Measurements from ENCODE around the gene POMGNT2. TPM values are rescaled to one million over a fixed set of nuclear protein-coding genes. Genes with fewer than 3 reads are reported as not detected.

Gene POMGNT2
- total RNA-seq: 1 to 10 TPM; 3.2 to 5.9 TPM
- total RNA-seq: 3.5 to 8.9 reads per million in 2 donors

GRCh38 chr3:43105596-43106292 is at the start of gene POMGNT2:
Gene POMGNT2, minus strand, starts transcription at chr3:43106079. Its CDS starts 24,648 bp downstream, at chr3:43081431.
- Mint-ChIP-seq H3K4me1 (peaks cover 14% of the 10 kb centered on the region), H3K4me3 (peak within 1 kb of the TSS; percentile 85), H3K27ac (no peak within 1 kb of the TSS), H3K36me3 (ENCODE audit: low read depth) (no peaks in the 10 kb centered on the region), H3K27me3 (no peaks in the 10 kb centered on the region)
- DNase-seq (peak; percentile 78 to 87 (median 79)), ATAC-seq (peak; percentile 99)
- no peaks in the 10 kb centered on the region for H3K9me3 ChIP-seq (ENCODE audit: control insufficient read depth, low read length, poor library complexity, severe bottlenecking)

- Mint-ChIP-seq H3K4me3 (no peak overlapping the region), H3K27ac (peak overlapping the region; percentile 9), H3K4me1 (peaks cover 11% of the 10 kb centered on the region), H3K27me3 (peaks cover 13% of the 10 kb centered on the region), H3K36me3 (ENCODE audit: low read depth) (no peaks in the 10 kb centered on the region)
- H3K9me3 ChIP-seq (ENCODE audit: control insufficient read depth, low read length, poor library complexity, severe bottlenecking): no peaks in the 10 kb centered on the region
- DNase-seq: no peak
- no peak for ATAC-seq
These were observed 49.1 kb upstream of the POMGNT2 start for GRCh38 chr3:43154980-43155379.

DNA sequence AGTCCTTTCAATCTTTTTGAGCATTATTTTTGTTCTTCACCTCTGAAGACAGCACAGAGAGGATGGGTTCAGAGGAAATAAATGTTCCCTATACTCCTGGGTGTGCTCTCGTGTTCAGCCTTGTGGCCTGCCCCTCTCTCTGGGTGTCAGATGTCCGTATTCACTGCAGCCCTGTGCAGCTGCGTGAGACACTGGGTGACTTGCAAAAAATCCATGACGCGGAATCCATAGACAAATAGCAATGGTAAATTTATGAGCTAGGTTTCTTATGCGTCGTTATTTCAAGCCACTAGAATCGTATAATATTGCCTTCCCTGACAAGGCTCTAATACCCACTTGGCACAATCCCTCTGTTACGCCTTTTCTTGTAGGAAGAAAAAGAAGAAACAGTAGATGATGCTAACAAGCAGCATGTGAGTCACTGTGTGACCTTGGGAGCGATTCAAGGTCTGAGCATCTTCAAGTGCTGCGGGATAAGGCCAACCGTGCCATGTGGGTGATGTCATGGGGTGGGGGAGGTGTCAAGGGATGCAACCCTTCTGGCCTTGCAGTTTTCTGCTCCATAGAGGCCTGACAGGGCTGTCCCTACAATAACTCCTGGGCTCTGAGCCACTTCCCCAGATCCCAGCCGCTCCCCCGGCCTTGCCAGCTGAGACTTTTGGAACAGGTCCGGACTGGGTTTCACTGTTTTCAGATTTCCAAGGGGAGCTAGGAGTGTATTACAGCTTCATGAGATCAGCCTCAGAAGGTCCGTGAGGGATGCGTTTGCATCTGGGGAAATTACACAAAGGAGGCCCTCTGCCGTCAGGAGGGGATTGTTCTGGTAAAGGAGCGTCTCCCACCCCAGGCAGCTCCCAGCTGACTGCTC is 47.6 kb upstream of the POMGNT2 start:
- H3K4me1 Mint-ChIP-seq: peaks cover 9% of the 10 kb centered on the region
- no peak overlapping the region for H3K4me3 Mint-ChIP-seq
- no peaks in the 10 kb centered on the region for H3K9me3 ChIP-seq (ENCODE audit: control insufficient read depth, low read length, poor library complexity, severe bottlenecking)
- no peak overlapping the region for H3K27ac Mint-ChIP-seq
- H3K27me3 Mint-ChIP-seq: peaks cover 13% of the 10 kb centered on the region
- ATAC-seq (no peak), DNase-seq (no peak)
- H3K36me3 Mint-ChIP-seq (ENCODE audit: low read depth): no peaks in the 10 kb centered on the region

GRCh38 chr3:43152649-43153048 is 46.8 kb upstream of the POMGNT2 start:
- Mint-ChIP-seq H3K36me3 (ENCODE audit: low read depth) (no peaks in the 10 kb centered on the region), H3K4me1 (peaks cover 8% of the 10 kb centered on the region), H3K4me3 (no peak overlapping the region), H3K27ac (no peak overlapping the region), H3K27me3 (peaks cover 13% of the 10 kb centered on the region)
- ATAC-seq (no peak), DNase-seq (no peak)
- H3K9me3 ChIP-seq (ENCODE audit: control insufficient read depth, low read length, poor library complexity, severe bottlenecking): no peaks in the 10 kb centered on the region

- no peak for DNase-seq
- Mint-ChIP-seq H3K4me3 (no peak overlapping the region), H3K4me1 (no peaks in the 10 kb centered on the region), H3K27me3 (peaks cover 19% of the 10 kb centered on the region), H3K36me3 (ENCODE audit: low read depth) (no peaks in the 10 kb centered on the region), H3K27ac (no peak overlapping the region)
- no peak for ATAC-seq
- H3K9me3 ChIP-seq (ENCODE audit: control insufficient read depth, low read length, poor library complexity, severe bottlenecking): no peaks in the 10 kb centered on the region
These were observed 42.2 kb upstream of the POMGNT2 start for GRCh38 chr3:43148033-43148432.

DNA sequence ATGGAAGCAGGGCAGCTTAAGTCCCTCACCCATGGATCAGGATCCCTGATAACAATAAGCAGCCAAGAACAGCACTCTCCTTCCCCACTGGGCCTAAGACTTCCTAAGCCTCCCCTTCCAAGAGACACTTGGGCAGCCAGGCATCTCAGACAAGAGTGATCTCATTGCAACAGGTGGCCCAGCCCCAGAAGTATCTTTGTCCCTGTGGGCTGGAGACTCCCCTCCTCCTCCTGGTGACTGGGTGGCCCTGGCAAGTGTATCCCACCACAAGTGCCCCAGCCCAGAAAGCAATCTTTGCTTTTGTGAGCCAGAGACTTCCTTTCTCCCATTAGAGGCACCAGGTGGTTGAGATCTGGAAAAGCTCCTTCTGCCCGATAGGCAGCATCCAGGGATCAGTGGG is 40.7 kb upstream of the POMGNT2 start:
- H3K9me3 ChIP-seq (ENCODE audit: control insufficient read depth, low read length, poor library complexity, severe bottlenecking): no peaks in the 10 kb centered on the region
- H3K4me1 Mint-ChIP-seq: peaks cover 6% of the 10 kb centered on the region

DNA sequence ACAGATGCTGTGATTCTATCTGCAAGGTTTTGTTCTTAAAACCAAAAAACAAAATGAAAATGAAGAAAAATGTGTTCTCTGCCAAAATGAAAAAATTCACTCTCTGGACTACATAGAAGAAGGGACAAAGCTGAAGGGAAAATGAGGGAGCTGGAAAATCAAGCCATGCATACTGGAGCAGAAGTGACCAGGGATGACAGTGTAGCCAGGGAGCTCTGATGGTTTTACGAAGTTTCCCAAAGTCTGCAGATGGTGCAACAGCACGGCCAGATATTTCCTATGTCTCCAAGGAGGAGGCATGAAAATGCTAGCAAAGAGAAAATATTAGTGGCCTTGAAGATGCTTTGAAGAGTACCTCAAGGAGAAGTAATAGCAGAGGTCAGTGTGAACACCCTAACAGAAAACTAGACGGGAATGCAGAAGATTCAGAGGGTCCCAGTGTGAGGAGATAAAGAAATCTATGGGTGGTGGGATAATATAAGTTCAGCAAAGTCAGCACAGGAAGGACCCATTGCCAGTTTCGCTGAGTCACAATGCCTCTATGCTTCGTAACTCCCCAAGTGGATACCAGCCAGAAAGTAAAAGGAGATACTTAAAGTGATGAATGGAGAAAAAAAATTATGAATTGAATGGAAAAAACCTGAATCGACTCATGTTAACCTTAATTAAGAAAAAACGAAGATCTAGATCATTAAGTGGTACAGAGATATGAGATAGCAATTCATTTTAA is 39.0 kb upstream of the POMGNT2 start:
- Mint-ChIP-seq H3K4me1 (peaks cover 6% of the 10 kb centered on the region), H3K4me3 (no peak overlapping the region), H3K27ac (no peak overlapping the region), H3K36me3 (ENCODE audit: low read depth) (no peaks in the 10 kb centered on the region), H3K27me3 (peaks cover 7% of the 10 kb centered on the region)
- ATAC-seq: no peak
- no peaks in the 10 kb centered on the region for H3K9me3 ChIP-seq (ENCODE audit: control insufficient read depth, low read length, poor library complexity, severe bottlenecking)
- no peak for DNase-seq

More for the DNA sequence above, 40.7 kb upstream of the POMGNT2 start:
- Mint-ChIP-seq H3K4me3 (no peak overlapping the region), H3K36me3 (ENCODE audit: low read depth) (no peaks in the 10 kb centered on the region), H3K27ac (no peak overlapping the region), H3K27me3 (peaks cover 13% of the 10 kb centered on the region)
- ATAC-seq (no peak), DNase-seq (no peak)

GRCh38 chr3:43142472-43142871 is 36.6 kb upstream of the POMGNT2 start:
- Mint-ChIP-seq H3K4me1 (peaks cover 6% of the 10 kb centered on the region), H3K27ac (no peak overlapping the region), H3K4me3 (no peak overlapping the region), H3K27me3 (peaks cover 7% of the 10 kb centered on the region), H3K36me3 (ENCODE audit: low read depth) (no peaks in the 10 kb centered on the region)
- DNase-seq (no peak), ATAC-seq (no peak)
- no peaks in the 10 kb centered on the region for H3K9me3 ChIP-seq (ENCODE audit: control insufficient read depth, low read length, poor library complexity, severe bottlenecking)

DNA sequence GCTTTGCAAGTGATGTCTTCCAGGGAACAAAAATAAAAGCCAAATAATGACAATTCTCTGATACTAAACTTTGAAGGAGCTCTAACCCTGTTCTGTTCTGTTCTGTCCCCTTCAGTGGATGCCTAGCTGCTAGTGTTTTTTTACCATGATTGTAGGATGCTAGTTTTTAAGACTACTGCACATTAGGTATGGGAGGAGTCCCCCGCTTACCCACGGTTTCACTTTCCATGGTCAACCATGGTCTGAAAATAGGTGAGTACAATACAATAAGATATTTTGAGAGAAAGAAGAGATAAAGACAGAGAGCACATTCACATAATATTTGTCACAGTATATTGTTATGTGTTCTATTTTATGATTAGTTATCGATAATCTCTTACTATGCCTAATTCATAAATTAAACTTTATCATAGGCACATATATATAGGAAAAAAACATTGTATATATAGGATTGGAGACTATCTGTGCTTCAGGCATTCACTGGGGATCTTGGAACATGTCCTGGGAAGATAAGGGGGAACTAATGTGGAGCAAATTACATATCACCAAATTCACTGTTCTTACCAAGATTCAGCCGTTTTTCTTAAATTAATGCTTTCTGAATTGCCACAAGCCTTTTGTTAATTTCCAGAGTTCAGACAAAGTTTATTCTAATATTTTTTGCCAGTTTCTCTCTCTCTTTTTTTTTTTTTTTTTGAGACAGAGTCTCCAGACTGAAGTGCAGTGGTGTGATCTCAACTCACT is 32.8 kb upstream of the POMGNT2 start:
- DNase-seq (no peak), ATAC-seq (no peak)
- H3K9me3 ChIP-seq (ENCODE audit: control insufficient read depth, low read length, poor library complexity, severe bottlenecking): no peaks in the 10 kb centered on the region
- H3K27ac Mint-ChIP-seq: no peak overlapping the region
- H3K4me1 Mint-ChIP-seq: peaks cover 6% of the 10 kb centered on the region
- H3K36me3 Mint-ChIP-seq (ENCODE audit: low read depth): no peaks in the 10 kb centered on the region
- H3K27me3 Mint-ChIP-seq: peaks cover 5% of the 10 kb centered on the region
- no peak overlapping the region for H3K4me3 Mint-ChIP-seq

DNA sequence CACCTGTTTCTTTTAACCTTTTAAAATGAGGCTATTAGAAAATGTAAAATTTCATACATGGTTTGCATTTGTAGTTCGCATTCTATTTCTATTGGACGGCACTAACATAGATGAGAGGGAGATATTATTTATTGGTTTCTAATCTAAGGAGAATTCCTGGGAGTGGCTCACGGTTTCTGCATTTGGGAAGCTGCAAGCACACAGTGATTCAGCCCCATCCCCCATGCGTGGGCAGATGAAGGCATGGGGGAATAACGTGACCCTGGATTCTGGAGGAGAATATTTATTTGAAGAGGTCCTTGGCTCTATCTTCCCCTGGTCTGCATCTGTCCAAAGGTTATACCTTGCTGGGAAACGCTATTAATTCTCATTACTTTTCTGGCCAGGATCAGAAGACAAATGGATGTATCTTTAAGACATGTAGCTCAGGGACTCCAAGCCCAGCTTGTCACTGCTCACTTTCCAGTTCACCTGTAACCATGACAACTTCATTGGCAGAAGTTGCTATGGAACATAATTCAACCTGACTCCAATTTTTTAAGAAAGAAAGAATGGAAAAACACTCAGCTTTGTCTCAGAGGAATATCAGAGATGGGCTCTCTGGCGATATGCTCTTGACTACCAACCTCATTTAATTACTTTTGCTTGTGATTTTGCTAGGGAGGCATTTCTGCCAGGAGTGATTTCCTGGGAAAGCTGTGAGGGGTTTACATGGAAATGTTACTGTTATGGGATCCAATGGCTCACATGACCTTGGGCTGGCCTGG is 27.2 kb upstream of the POMGNT2 start:
- no peak for DNase-seq
- Mint-ChIP-seq H3K36me3 (ENCODE audit: low read depth) (no peaks in the 10 kb centered on the region), H3K27ac (no peak overlapping the region)

DNA sequence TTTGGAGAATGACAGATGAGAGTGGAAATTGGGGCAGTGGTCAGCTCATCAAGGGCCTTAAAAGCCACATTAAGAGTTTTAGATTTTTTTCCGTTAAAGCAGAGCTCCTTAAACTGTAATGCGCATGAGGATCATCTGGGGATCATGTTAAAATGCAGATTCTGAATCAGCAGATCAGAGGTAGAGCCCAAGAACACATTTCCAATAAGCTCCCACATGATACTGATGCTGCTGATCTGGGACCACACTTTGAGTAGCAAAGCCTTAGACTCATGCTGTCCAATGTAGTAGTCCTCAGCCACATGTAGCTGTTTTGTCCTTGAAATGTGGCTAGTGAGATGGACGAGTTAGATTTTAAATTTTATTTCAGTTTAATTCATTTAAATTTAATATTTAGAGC is 26.3 kb upstream of the POMGNT2 start:
- no peak for DNase-seq
- ATAC-seq: no peak
- Mint-ChIP-seq H3K4me1 (no peaks in the 10 kb centered on the region), H3K36me3 (ENCODE audit: low read depth) (no peaks in the 10 kb centered on the region), H3K27me3 (no peaks in the 10 kb centered on the region), H3K27ac (no peak overlapping the region), H3K4me3 (no peak overlapping the region)
- no peaks in the 10 kb centered on the region for H3K9me3 ChIP-seq (ENCODE audit: control insufficient read depth, low read length, poor library complexity, severe bottlenecking)

More for the DNA sequence above, 27.2 kb upstream of the POMGNT2 start:
- no peaks in the 10 kb centered on the region for H3K9me3 ChIP-seq (ENCODE audit: control insufficient read depth, low read length, poor library complexity, severe bottlenecking)
- no peak for ATAC-seq
- no peaks in the 10 kb centered on the region for H3K27me3 Mint-ChIP-seq
- H3K4me3 Mint-ChIP-seq: no peak overlapping the region
- no peaks in the 10 kb centered on the region for H3K4me1 Mint-ChIP-seq

DNA sequence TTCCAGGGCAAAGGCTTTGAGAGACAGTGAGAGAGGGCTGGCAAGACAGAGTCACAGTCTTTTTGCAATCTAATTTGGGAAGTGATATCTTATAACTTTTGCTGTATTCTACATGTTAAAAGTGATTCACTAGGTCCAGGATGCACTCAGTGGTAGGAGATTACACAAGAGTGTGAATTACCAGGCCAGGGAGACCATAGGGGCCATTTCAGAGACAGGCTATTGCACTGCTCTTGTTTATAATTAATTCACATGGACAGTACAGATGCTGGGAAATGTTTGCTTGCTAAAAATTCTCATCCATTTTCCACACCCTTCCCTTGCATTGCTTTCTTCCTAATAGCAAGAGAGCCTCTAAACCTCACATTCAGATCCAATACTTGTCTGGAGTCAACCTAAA is 22.6 kb upstream of the POMGNT2 start:
- no peak overlapping the region for H3K27ac Mint-ChIP-seq
- no peak for ATAC-seq
- DNase-seq: no peak
- H3K4me1 Mint-ChIP-seq: no peaks in the 10 kb centered on the region
- H3K4me3 Mint-ChIP-seq: no peak overlapping the region
- H3K27me3 Mint-ChIP-seq: no peaks in the 10 kb centered on the region
- peaks cover 2% of the 10 kb centered on the region for H3K36me3 Mint-ChIP-seq (ENCODE audit: low read depth)
- H3K9me3 ChIP-seq (ENCODE audit: control insufficient read depth, low read length, poor library complexity, severe bottlenecking): no peaks in the 10 kb centered on the region

Measured in T-helper 17 cell (primary cell).